HEK293 (cell line): ENCODE data around the gene SYPL2.

Experiments
- KLF10 ChIP-seq: fragments of 450-650 bp; IDR thresholded peaks from 2 replicates; pipeline ENCODE4 v1.5.1; 2018; ENCODE audit warnings: missing biosample characterization, mild to moderate bottlenecking, missing genetic modification characterization
- ZNF114 ChIP-seq: fragments of 450-650 bp; formaldehyde crosslinking; IDR thresholded peaks from 2 replicates; pipeline ENCODE4 v1.5.0; 2017; ENCODE audit warnings: missing biosample characterization, missing genetic modification characterization
- ZNF24 ChIP-seq: fragments of 450-650 bp; formaldehyde crosslinking; IDR thresholded peaks from 2 replicates; pipeline ENCODE4 v1.5.1; 2016; ENCODE audit warnings: missing biosample characterization, missing genetic modification characterization
- ZNF274 ChIP-seq, 2 experiments: fragments of 200-500 bp in 1 of 2; fragments of 450-650 bp in 1 of 2; sonication (Bioruptor generic) in 1 of 2; formaldehyde crosslinking in 1 of 2; IDR thresholded peaks; 2 replicates each; pipeline versions ENCODE4 v1.5.1 to v1.6.1; 2014 to 2016; ENCODE audit warnings: borderline replicate concordance in 1 of 2, inconsistent platforms in 1 of 2, low read length in 1 of 2, missing biosample characterization in 1 of 2, missing genetic modification characterization in 1 of 2
- ZNF324 ChIP-seq: fragments of 450-650 bp; formaldehyde crosslinking; IDR thresholded peaks from 2 replicates; pipeline ENCODE4 v1.5.1; 2016; ENCODE audit warnings: missing biosample characterization, missing genetic modification characterization
- ZNF529 ChIP-seq: fragments of 450-650 bp; formaldehyde crosslinking; IDR thresholded peaks from 2 replicates; pipeline ENCODE4 v1.5.1; 2017; ENCODE audit warnings: missing genetic modification characterization, missing biosample characterization; ENCODE audit not compliant: insufficient replicate concordance
- ZNF843 ChIP-seq: fragments of 450-650 bp; formaldehyde crosslinking; IDR thresholded peaks from 2 replicates; pipeline ENCODE4 v1.5.1; 2016; ENCODE audit warnings: missing biosample characterization, missing genetic modification characterization
- TF ChIP-seq, protein P1 (sequence below): fragments of 450-650 bp; formaldehyde crosslinking; optimal IDR thresholded peaks from 2 replicates; pipeline ENCODE3; 2016; ENCODE audit warnings: missing biosample characterization, mild to moderate bottlenecking, missing genetic modification characterization
- TF ChIP-seq, protein P2 (sequence below): fragments of 450-650 bp; formaldehyde crosslinking; IDR thresholded peaks from 2 replicates; pipeline ENCODE4 v1.5.1; 2016; ENCODE audit warnings: missing biosample characterization, missing genetic modification characterization
- TF ChIP-seq, protein P3 (sequence below): fragments of 450-650 bp; formaldehyde crosslinking; IDR thresholded peaks from 2 replicates; pipeline ENCODE4 v1.5.1; 2016; ENCODE audit warnings: missing biosample characterization, missing genetic modification characterization
- TF ChIP-seq, protein P4 (sequence below): fragments of 450-650 bp; formaldehyde crosslinking; IDR thresholded peaks from 2 replicates; pipeline ENCODE4 v1.5.1; 2017; ENCODE audit warnings: missing biosample characterization, missing genetic modification characterization
- TF ChIP-seq, protein P5 (sequence below): fragments of 450-650 bp; formaldehyde crosslinking; IDR thresholded peaks from 2 replicates; pipeline ENCODE4 v1.5.1; 2016; ENCODE audit warnings: missing biosample characterization, missing genetic modification characterization, borderline replicate concordance

DNA sequence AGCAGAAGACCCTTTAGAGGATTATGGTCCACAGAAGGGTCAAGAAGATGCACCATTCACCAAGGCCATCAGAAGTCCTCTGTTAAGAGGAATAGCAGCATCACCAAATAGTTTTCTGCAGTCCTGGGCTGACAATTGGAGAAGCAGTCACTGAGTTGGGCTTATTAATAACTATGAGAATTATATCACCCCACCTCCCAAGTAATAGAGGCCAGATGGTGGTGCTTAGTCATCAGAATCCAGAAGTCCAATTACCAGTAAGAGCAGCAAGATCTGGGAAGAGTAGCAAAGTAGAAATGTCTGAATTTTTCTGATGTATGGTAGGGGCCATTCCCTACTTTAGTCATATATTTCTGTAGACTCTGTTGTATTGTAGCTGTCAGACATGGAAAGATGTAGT lies 34.0 kb upstream of the SYPL2 start:
- TF ChIP-seq KLF10 (tag by site-specific recombination) (no peak), ZNF843 (no peak), ZNF274 (IDR thresholded peaks at IDR 0.05; ENCODE audit: low read length) (no peak), ZNF274 (tag by site-specific recombination; IDR thresholded peaks at IDR 0.05; ENCODE audit: borderline replicate concordance) (no peak), ZNF114 (tag by site-specific recombination) (no peak), ZNF529 (tag by site-specific recombination) (no peak), ZNF24 (tag by site-specific recombination) (no peak), ZNF324 (tag by site-specific recombination) (no peak)
- TF ChIP-seq, protein P1, sequence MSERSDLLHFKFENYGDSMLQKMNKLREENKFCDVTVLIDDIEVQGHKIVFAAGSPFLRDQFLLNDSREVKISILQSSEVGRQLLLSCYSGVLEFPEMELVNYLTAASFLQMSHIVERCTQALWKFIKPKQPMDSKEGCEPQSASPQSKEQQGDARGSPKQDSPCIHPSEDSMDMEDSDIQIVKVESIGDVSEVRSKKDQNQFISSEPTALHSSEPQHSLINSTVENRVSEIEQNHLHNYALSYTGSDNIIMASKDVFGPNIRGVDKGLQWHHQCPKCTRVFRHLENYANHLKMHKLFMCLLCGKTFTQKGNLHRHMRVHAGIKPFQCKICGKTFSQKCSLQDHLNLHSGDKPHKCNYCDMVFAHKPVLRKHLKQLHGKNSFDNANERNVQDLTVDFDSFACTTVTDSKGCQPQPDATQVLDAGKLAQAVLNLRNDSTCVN (tag by site-specific recombination), result no peak
- TF ChIP-seq, protein P2, sequence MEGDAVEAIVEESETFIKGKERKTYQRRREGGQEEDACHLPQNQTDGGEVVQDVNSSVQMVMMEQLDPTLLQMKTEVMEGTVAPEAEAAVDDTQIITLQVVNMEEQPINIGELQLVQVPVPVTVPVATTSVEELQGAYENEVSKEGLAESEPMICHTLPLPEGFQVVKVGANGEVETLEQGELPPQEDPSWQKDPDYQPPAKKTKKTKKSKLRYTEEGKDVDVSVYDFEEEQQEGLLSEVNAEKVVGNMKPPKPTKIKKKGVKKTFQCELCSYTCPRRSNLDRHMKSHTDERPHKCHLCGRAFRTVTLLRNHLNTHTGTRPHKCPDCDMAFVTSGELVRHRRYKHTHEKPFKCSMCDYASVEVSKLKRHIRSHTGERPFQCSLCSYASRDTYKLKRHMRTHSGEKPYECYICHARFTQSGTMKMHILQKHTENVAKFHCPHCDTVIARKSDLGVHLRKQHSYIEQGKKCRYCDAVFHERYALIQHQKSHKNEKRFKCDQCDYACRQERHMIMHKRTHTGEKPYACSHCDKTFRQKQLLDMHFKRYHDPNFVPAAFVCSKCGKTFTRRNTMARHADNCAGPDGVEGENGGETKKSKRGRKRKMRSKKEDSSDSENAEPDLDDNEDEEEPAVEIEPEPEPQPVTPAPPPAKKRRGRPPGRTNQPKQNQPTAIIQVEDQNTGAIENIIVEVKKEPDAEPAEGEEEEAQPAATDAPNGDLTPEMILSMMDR (tag by site-specific recombination), result no peak
- TF ChIP-seq, protein P3, sequence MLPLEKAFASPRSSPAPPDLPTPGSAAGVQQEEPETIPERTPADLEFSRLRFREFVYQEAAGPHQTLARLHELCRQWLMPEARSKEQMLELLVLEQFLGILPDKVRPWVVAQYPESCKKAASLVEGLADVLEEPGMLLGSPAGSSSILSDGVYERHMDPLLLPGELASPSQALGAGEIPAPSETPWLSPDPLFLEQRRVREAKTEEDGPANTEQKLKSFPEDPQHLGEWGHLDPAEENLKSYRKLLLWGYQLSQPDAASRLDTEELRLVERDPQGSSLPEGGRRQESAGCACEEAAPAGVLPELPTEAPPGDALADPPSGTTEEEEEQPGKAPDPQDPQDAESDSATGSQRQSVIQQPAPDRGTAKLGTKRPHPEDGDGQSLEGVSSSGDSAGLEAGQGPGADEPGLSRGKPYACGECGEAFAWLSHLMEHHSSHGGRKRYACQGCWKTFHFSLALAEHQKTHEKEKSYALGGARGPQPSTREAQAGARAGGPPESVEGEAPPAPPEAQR (tag by site-specific recombination), result no peak
- TF ChIP-seq, protein P4, sequence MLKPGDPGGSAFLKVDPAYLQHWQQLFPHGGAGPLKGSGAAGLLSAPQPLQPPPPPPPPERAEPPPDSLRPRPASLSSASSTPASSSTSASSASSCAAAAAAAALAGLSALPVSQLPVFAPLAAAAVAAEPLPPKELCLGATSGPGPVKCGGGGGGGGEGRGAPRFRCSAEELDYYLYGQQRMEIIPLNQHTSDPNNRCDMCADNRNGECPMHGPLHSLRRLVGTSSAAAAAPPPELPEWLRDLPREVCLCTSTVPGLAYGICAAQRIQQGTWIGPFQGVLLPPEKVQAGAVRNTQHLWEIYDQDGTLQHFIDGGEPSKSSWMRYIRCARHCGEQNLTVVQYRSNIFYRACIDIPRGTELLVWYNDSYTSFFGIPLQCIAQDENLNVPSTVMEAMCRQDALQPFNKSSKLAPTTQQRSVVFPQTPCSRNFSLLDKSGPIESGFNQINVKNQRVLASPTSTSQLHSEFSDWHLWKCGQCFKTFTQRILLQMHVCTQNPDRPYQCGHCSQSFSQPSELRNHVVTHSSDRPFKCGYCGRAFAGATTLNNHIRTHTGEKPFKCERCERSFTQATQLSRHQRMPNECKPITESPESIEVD (tag by site-specific recombination), result no peak
- TF ChIP-seq, protein P5, sequence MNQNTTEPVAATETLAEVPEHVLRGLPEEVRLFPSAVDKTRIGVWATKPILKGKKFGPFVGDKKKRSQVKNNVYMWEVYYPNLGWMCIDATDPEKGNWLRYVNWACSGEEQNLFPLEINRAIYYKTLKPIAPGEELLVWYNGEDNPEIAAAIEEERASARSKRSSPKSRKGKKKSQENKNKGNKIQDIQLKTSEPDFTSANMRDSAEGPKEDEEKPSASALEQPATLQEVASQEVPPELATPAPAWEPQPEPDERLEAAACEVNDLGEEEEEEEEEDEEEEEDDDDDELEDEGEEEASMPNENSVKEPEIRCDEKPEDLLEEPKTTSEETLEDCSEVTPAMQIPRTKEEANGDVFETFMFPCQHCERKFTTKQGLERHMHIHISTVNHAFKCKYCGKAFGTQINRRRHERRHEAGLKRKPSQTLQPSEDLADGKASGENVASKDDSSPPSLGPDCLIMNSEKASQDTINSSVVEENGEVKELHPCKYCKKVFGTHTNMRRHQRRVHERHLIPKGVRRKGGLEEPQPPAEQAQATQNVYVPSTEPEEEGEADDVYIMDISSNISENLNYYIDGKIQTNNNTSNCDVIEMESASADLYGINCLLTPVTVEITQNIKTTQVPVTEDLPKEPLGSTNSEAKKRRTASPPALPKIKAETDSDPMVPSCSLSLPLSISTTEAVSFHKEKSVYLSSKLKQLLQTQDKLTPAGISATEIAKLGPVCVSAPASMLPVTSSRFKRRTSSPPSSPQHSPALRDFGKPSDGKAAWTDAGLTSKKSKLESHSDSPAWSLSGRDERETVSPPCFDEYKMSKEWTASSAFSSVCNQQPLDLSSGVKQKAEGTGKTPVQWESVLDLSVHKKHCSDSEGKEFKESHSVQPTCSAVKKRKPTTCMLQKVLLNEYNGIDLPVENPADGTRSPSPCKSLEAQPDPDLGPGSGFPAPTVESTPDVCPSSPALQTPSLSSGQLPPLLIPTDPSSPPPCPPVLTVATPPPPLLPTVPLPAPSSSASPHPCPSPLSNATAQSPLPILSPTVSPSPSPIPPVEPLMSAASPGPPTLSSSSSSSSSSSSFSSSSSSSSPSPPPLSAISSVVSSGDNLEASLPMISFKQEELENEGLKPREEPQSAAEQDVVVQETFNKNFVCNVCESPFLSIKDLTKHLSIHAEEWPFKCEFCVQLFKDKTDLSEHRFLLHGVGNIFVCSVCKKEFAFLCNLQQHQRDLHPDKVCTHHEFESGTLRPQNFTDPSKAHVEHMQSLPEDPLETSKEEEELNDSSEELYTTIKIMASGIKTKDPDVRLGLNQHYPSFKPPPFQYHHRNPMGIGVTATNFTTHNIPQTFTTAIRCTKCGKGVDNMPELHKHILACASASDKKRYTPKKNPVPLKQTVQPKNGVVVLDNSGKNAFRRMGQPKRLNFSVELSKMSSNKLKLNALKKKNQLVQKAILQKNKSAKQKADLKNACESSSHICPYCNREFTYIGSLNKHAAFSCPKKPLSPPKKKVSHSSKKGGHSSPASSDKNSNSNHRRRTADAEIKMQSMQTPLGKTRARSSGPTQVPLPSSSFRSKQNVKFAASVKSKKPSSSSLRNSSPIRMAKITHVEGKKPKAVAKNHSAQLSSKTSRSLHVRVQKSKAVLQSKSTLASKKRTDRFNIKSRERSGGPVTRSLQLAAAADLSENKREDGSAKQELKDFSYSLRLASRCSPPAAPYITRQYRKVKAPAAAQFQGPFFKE (tag by site-specific recombination), result no peak
